A549 treated with DMSO at 1 μM for 4 hours (cell line): ENCODE measurements around the gene CLDN18. TPM values are rescaled to one million over a fixed set of nuclear protein-coding genes. Genes with fewer than 3 reads are reported as not detected.

Source experiments
- total RNA-seq: library from RNA; stranded (reverse); fragments of 200-300 nt; extraction: Qiagen RNA extraction; gene quantifications from 5 replicates; pipeline ENCODE4 v1.2.3, GENCODE V29; 2022; ENCODE audit warnings: low read depth

Gene CLDN18
- total RNA-seq, result not detected in 5 replicates

GRCh38 chr3:138009476-138010272 is at the start of gene CLDN18:
Gene CLDN18, plus strand, starts transcription at chr3:138010165. Its CDS starts 61 bp downstream, at chr3:138010226.

Other genes starting within 250 kb of the CLDN18 start
- gene SOX14, start 245.8 kb upstream of the CLDN18 start, total RNA-seq, result not detected in 5 replicates
- 5.7 to 6.8 TPM (median 6.6 TPM) in 5 replicates for gene DZIP1L, start 105.4 kb downstream of the CLDN18 start, total RNA-seq
- gene A4GNT, start 122.2 kb downstream of the CLDN18 start, total RNA-seq, result not detected in 5 replicates
- gene DBR1, start 164.8 kb downstream of the CLDN18 start, total RNA-seq, result 12.5 to 13.4 TPM (median 13.1 TPM) in 5 replicates
- gene ARMC8, start 177.1 kb downstream of the CLDN18 start, total RNA-seq, result 20.2 to 27.4 TPM (median 24.9 TPM) in 5 replicates